ENCODE measurements around the gene VPS26C. TPM values are rescaled to one million over a fixed set of nuclear protein-coding genes. Genes with fewer than 3 reads are reported as not detected.

VPS26C gene
- total and polyA plus RNA-seq, 10 of the 15 experiments (the other 5 are each of a cell fraction or from before 2014, with no cell fraction given) = 32.5 to 65.1 (median 48.0) TPM

- Histone ChIP-seq H3K36me3 (ENCODE audit: control insufficient read depth in 2 of 2, insufficient read depth in 2 of 2, low read length in 1 of 2) (no peaks in the 10 kb centered on the region), H3K27me3 (replicated peaks in 1 of 2; ENCODE audit: control insufficient read depth in 2 of 2, insufficient read depth in 2 of 2, low read length in 1 of 2) (no peaks in the 10 kb centered on the region), H4K20me1 (ENCODE audit: control insufficient read depth, insufficient read depth) (no peaks in the 10 kb centered on the region), H3K79me2 (ENCODE audit: control insufficient read depth, insufficient read depth, low read length) (peaks cover 49% of the 10 kb centered on the region), H3K4me1 (ENCODE audit: control insufficient read depth, insufficient read depth, low read length) (peaks cover 7% of the 10 kb centered on the region; the same call in 1 of the 2 replicates), H3K9me3 (replicated peaks; ENCODE audit: control insufficient read depth, insufficient read depth, low read length) (no peaks in the 10 kb centered on the region), H3K4me3 (no peak overlapping the region), H3K4me2 (ENCODE audit: control insufficient read depth, insufficient read depth) (no peak overlapping the region), H3K9ac (ENCODE audit: control insufficient read depth, insufficient read depth, low read length) (no peak overlapping the region), H2AFZ (ENCODE audit: control insufficient read depth, low read depth, low read length) (no peak overlapping the region), H3K27ac (ENCODE audit: control insufficient read depth, insufficient read depth) (no peak overlapping the region)
- in situ Hi-C loops (cut with MboI) = loop anchor here (10.0 kb wide), 1 partner anchor 1014 kb away; no protein-coding TSS in a partner anchor
- intact Hi-C loops (cut with micrococcal nuclease; ENCODE audit: unreplicated experiment) = loop anchor here (10.0 kb wide), 1 partner anchor 286 kb away; the partner anchor contains the start of gene HLCS
- TF ChIP-seq DPF2 (IDR thresholded peaks at IDR 0.05) (no peak), ZNF217 (IDR thresholded peaks at IDR 0.05) (no peak), KDM1A (IDR thresholded peaks at IDR 0.05; ENCODE audit: borderline replicate concordance) (no peak)
- 68% methylated on average over 2 of the region's 2 CpGs for WGBS (ENCODE audit: insufficient coverage, insufficient replicate concordance, low lambda C conversion rate, missing lambda C conversion rate)
- DNase-seq (ENCODE audit: low read depth, low spot score) = no peak
- POLR2A ChIA-PET = no interaction called here
- BruUV-seq (replicated peaks) = no TSS peak
- ATAC-seq = no peak
- no peak for FAIRE-seq
- CTCF ChIA-PET = no interaction called here
- RAD21 ChIA-PET (ENCODE audit: unreplicated experiment) = no interaction called here
- SMC1A ChIA-PET (ENCODE audit: uncharacterized antibody, unreplicated experiment) = no interaction called here
Measured at GRCh38 chr21:37251294-37251634, 15.9 kb downstream of the VPS26C start.

- CTCF ChIA-PET = interaction anchor here (0.7 to 1.3 kb wide), 3 partner anchors 10 to 17 kb away, joined by 3 to 4 read pairs (median 3); no protein-coding TSS in a partner anchor
- Histone ChIP-seq H3K9me3 (replicated peaks; ENCODE audit: control insufficient read depth, insufficient read depth, low read length) (no peaks in the 10 kb centered on the region), H4K20me1 (ENCODE audit: control insufficient read depth, insufficient read depth) (no peaks in the 10 kb centered on the region), H3K4me1 (ENCODE audit: control insufficient read depth, insufficient read depth, low read length) (peaks cover 10% of the 10 kb centered on the region), H3K27me3 (replicated peaks in 1 of 2; ENCODE audit: control insufficient read depth in 2 of 2, insufficient read depth in 2 of 2, low read length in 1 of 2) (no peaks in the 10 kb centered on the region), H3K4me3 (no peak overlapping the region), H3K4me2 (ENCODE audit: control insufficient read depth, insufficient read depth) (no peak overlapping the region), H3K9ac (ENCODE audit: control insufficient read depth, insufficient read depth, low read length) (no peak overlapping the region), H3K79me2 (ENCODE audit: control insufficient read depth, insufficient read depth, low read length) (peaks cover 51% of the 10 kb centered on the region), H2AFZ (ENCODE audit: control insufficient read depth, low read depth, low read length) (no peak overlapping the region), H3K36me3 (ENCODE audit: control insufficient read depth in 2 of 2, insufficient read depth in 2 of 2, low read length in 1 of 2) (no peaks in the 10 kb centered on the region), H3K27ac (ENCODE audit: control insufficient read depth, insufficient read depth) (no peak overlapping the region; the same call in 1 of the 2 replicates)
- BruUV-seq (replicated peaks) = no TSS peak
- RAD21 ChIA-PET (ENCODE audit: unreplicated experiment) = interaction anchor here (0.7 kb wide), 1 partner anchor 9 kb away, joined by 3 read pairs; no protein-coding TSS in a partner anchor
- SMC1A ChIA-PET (ENCODE audit: uncharacterized antibody, unreplicated experiment) = interaction anchor here (0.7 to 1.5 kb wide), 3 partner anchors 8 to 122 kb away, joined by 3 to 5 read pairs (median 4); no protein-coding TSS in a partner anchor
- POLR2A ChIA-PET = interaction anchor here (1.4 kb wide), 1 partner anchor 16 kb away, joined by 3 read pairs; no protein-coding TSS in a partner anchor
- TF ChIP-seq NFYB (IDR thresholded peaks at IDR 0.05; ENCODE audit: insufficient read depth, low read depth, low read length) (no peak), SMAD5 (IDR thresholded peaks at IDR 0.05; ENCODE audit: low read depth) (no peak), NBN (IDR thresholded peaks at IDR 0.05) (no peak), JUNB (IDR thresholded peaks at IDR 0.05) (peak; percentile 53; the same call in 1 of the 2 replicates), ATF2 (IDR thresholded peaks at IDR 0.05; ENCODE audit: low read length) (0 out of 2 replicates have a peak, but pooled peaks have one; percentile 10), USF1 (IDR thresholded peaks at IDR 0.05; ENCODE audit: borderline replicate concordance, extremely low read length, insufficient read depth, low read depth, low read length) (no peak)
- in situ Hi-C loops (cut with MboI) (no loop called here), intact Hi-C loops (cut with micrococcal nuclease; ENCODE audit: unreplicated experiment) (no loop called here)
- peak; percentile 78 for ATAC-seq
- WGBS (ENCODE audit: insufficient coverage, insufficient replicate concordance, low lambda C conversion rate, missing lambda C conversion rate) = 62% methylated on average over 3 of the region's 3 CpGs
- FAIRE-seq = no peak
- DNase-seq (ENCODE audit: low read depth, low spot score) = peak; percentile 11
Measured at GRCh38 chr21:37249112-37249904, 17.8 kb downstream of the VPS26C start.
